BLaER1 (cell line): ENCODE results near the gene ATRNL1.

Experiments
- H3K27ac ChIP-seq: shearing (Covaris generic); formaldehyde crosslinking; 2 replicates; pipeline ENCODE4 v1.8.1; 2022
- H3K27me3 ChIP-seq: shearing (Covaris generic); formaldehyde crosslinking; 2 replicates; pipeline ENCODE4 v1.8.1; 2022
- H3K36me3 ChIP-seq: shearing (Covaris generic); formaldehyde crosslinking; 2 replicates; pipeline ENCODE4 v1.8.1; 2022
- H3K4me1 ChIP-seq: shearing (Covaris generic); formaldehyde crosslinking; 2 replicates; pipeline ENCODE4 v1.8.1; 2022
- H3K4me2 ChIP-seq: shearing (Covaris generic); formaldehyde crosslinking; 2 replicates; pipeline ENCODE4 v1.8.1; 2022
- H3K4me3 ChIP-seq: shearing (Covaris generic); formaldehyde crosslinking; 2 replicates; pipeline ENCODE4 v1.8.1; 2022
- H3K9ac ChIP-seq: shearing (Covaris generic); formaldehyde crosslinking; 2 replicates; pipeline ENCODE4 v1.8.1; 2022
- H3K9me3 ChIP-seq: shearing (Covaris generic); formaldehyde crosslinking; 2 replicates; pipeline ENCODE4 v1.8.1; 2022
- H4K20me1 ChIP-seq: shearing (Covaris generic); formaldehyde crosslinking; 2 replicates; pipeline ENCODE4 v1.8.1; 2022
- Cebpa-rat ChIP-seq: shearing (Covaris generic); IDR thresholded peaks from 2 replicates; pipeline ENCODE4 v1.8.1; 2022

ATRNL1 gene

GRCh38 chr10:115844591-115844990 lies 751.4 kb downstream of the ATRNL1 start:
- Histone ChIP-seq H3K27me3 (no peaks in the 10 kb centered on the region), H3K4me3 (no peak overlapping the region)
- TF ChIP-seq Cebpa-rat = no peak

GRCh38 chr10:115845921-115846320 lies 752.8 kb downstream of the ATRNL1 start:
- no peaks in the 10 kb centered on the region for H3K27me3 ChIP-seq
- H3K4me1 ChIP-seq = no peaks in the 10 kb centered on the region
- no peak overlapping the region for H3K27ac ChIP-seq
- no peak overlapping the region for H3K9ac ChIP-seq
- no peaks in the 10 kb centered on the region for H3K36me3 ChIP-seq
- no peaks in the 10 kb centered on the region for H3K9me3 ChIP-seq
- H3K4me3 ChIP-seq = no peak overlapping the region
- no peak overlapping the region for H3K4me2 ChIP-seq
- TF ChIP-seq Cebpa-rat = no peak
- H4K20me1 ChIP-seq = no peaks in the 10 kb centered on the region

More at GRCh38 chr10:115844591-115844990, 751.4 kb downstream of the ATRNL1 start:
- no peak overlapping the region for H3K9ac ChIP-seq
- H3K36me3 ChIP-seq = no peaks in the 10 kb centered on the region
- H3K9me3 ChIP-seq = no peaks in the 10 kb centered on the region
- no peak overlapping the region for H3K27ac ChIP-seq
- H3K4me2 ChIP-seq = no peak overlapping the region
- H4K20me1 ChIP-seq = no peaks in the 10 kb centered on the region
- H3K4me1 ChIP-seq = no peaks in the 10 kb centered on the region

DNA sequence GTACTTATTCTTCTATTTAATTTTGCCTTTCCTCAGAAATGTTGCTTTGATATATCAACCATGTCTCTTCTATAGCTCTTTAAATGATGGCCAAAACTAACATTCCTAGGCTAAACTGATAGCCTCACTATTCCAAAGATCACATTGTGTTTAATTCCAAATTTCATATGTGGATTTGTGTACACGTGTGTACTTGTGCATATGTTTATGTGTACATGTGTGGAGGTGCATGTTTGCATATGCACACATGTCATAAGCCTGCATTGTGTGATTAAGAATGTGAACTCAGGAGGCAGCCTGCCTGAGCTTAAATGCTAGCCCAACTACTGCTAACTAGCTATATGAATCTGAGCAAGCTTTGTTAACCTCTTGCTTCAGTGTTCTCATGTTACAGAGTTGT lies 753.4 kb downstream of the ATRNL1 start:
- H3K36me3 ChIP-seq = no peaks in the 10 kb centered on the region
- no peaks in the 10 kb centered on the region for H3K4me1 ChIP-seq
- no peak overlapping the region for H3K27ac ChIP-seq
- no peak overlapping the region for H3K4me2 ChIP-seq
- H3K4me3 ChIP-seq = no peak overlapping the region
- no peaks in the 10 kb centered on the region for H3K9me3 ChIP-seq
- H3K27me3 ChIP-seq = no peaks in the 10 kb centered on the region
- H3K9ac ChIP-seq = no peak overlapping the region
- TF ChIP-seq Cebpa-rat = no peak
- no peaks in the 10 kb centered on the region for H4K20me1 ChIP-seq

GRCh38 chr10:115849197-115849596 lies 756.0 kb downstream of the ATRNL1 start:
- no peak for TF ChIP-seq Cebpa-rat
- Histone ChIP-seq H4K20me1 (no peaks in the 10 kb centered on the region), H3K4me3 (no peak overlapping the region), H3K27me3 (no peaks in the 10 kb centered on the region), H3K36me3 (no peaks in the 10 kb centered on the region), H3K9me3 (no peaks in the 10 kb centered on the region), H3K4me2 (no peak overlapping the region), H3K4me1 (no peaks in the 10 kb centered on the region), H3K9ac (no peak overlapping the region), H3K27ac (no peak overlapping the region)

- TF ChIP-seq Cebpa-rat = no peak
- Histone ChIP-seq H3K4me3 (no peak overlapping the region), H3K36me3 (no peaks in the 10 kb centered on the region), H3K9ac (no peak overlapping the region), H3K27ac (no peak overlapping the region), H3K4me1 (no peaks in the 10 kb centered on the region), H3K4me2 (no peak overlapping the region), H3K27me3 (no peaks in the 10 kb centered on the region), H4K20me1 (no peaks in the 10 kb centered on the region), H3K9me3 (no peaks in the 10 kb centered on the region)
Measured at GRCh38 chr10:115850666-115851065, 757.5 kb downstream of the ATRNL1 start.

DNA sequence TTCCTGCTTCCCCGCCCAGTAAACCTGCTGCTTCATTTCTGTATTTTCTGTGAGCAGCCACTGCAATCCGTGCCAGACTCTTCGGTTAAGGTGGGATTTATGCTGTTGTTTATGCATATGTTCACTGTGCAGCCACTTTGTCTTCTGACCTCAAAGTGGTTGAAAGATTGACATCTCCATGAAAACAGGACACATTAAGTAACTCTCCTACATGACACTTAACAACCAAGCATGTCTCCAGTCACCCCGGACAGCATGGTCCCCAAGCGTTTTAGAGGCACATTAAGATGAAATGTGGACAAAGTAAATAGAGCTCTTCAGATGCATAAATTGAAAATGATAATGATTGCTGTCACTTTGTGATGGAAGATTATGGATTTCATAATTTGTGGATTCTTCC lies 758.5 kb downstream of the ATRNL1 start:
- Histone ChIP-seq H3K4me3 (no peak overlapping the region), H3K27ac (no peak overlapping the region), H3K9me3 (no peaks in the 10 kb centered on the region), H4K20me1 (no peaks in the 10 kb centered on the region), H3K4me1 (no peaks in the 10 kb centered on the region), H3K9ac (no peak overlapping the region), H3K27me3 (no peaks in the 10 kb centered on the region), H3K4me2 (no peak overlapping the region), H3K36me3 (no peaks in the 10 kb centered on the region)
- TF ChIP-seq Cebpa-rat = no peak

DNA sequence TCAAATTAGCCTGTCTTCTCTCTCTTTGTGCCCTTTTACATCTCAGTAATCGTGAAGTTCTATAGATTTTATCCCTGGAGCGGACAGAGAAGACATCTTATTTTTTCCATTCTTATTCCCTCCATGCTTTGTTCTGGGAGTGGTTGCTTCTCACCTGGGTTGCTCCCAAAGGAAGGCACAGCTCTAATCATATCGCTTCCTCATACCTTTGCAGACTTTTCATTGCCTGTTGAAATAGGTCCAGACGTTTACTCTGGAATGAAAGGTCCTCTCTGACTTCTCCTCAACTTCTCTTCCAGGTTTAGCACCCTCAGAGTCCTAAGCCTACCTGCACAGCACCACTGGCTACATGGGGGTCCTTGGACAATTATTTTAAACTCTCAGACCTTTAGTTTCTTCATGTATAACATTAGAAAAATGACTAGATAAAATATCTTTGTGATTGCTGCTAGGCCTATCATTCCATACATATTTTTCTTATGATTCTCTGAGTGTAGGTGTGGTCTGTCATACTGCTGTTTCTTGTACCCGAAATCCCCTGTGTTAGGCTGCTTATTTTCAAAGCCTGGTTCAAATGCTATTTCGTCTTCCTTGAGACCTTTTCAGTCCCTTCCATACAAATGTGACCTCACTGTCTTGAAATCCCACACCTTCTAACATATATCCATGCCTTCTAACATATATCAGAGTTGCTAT lies 761.7 kb downstream of the ATRNL1 start:
- TF ChIP-seq Cebpa-rat = no peak
- Histone ChIP-seq H3K4me1 (no peaks in the 10 kb centered on the region), H3K4me3 (no peak overlapping the region), H3K9ac (no peak overlapping the region), H3K27ac (no peak overlapping the region), H3K36me3 (no peaks in the 10 kb centered on the region), H4K20me1 (no peaks in the 10 kb centered on the region), H3K27me3 (no peaks in the 10 kb centered on the region), H3K4me2 (no peak overlapping the region), H3K9me3 (no peaks in the 10 kb centered on the region)

GRCh38 chr10:115856580-115856979 lies 763.4 kb downstream of the ATRNL1 start:
- H3K27me3 ChIP-seq = no peaks in the 10 kb centered on the region
- H3K9me3 ChIP-seq = no peaks in the 10 kb centered on the region
- no peak for TF ChIP-seq Cebpa-rat
- H3K27ac ChIP-seq = no peak overlapping the region
- no peak overlapping the region for H3K4me2 ChIP-seq
- H4K20me1 ChIP-seq = no peaks in the 10 kb centered on the region
- H3K9ac ChIP-seq = no peak overlapping the region
- H3K4me1 ChIP-seq = no peaks in the 10 kb centered on the region
- H3K36me3 ChIP-seq = no peaks in the 10 kb centered on the region
- H3K4me3 ChIP-seq = no peak overlapping the region

DNA sequence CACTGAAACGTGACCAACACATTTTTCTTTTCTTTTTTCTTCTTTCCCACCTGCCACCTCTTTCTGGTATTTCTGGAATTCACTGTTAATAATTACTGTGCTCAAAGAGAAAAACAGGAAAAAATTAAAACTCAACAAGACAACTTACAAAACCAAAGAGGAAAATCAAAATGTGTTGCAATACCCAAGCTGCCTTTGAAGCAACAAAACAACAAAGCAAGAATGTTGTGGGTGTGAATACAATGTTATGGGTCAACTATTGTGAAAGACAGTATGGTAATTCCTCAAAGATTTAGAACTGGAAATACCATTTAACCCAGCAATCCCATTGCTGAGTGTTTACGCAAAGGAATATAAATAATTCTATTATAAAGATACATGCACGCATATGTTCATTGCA lies 764.7 kb downstream of the ATRNL1 start:
- TF ChIP-seq Cebpa-rat = no peak
- Histone ChIP-seq H3K27me3 (no peaks in the 10 kb centered on the region), H3K27ac (no peak overlapping the region), H3K4me3 (no peak overlapping the region), H3K9me3 (no peaks in the 10 kb centered on the region), H3K36me3 (no peaks in the 10 kb centered on the region), H4K20me1 (no peaks in the 10 kb centered on the region), H3K4me2 (no peak overlapping the region), H3K9ac (no peak overlapping the region), H3K4me1 (no peaks in the 10 kb centered on the region)

DNA sequence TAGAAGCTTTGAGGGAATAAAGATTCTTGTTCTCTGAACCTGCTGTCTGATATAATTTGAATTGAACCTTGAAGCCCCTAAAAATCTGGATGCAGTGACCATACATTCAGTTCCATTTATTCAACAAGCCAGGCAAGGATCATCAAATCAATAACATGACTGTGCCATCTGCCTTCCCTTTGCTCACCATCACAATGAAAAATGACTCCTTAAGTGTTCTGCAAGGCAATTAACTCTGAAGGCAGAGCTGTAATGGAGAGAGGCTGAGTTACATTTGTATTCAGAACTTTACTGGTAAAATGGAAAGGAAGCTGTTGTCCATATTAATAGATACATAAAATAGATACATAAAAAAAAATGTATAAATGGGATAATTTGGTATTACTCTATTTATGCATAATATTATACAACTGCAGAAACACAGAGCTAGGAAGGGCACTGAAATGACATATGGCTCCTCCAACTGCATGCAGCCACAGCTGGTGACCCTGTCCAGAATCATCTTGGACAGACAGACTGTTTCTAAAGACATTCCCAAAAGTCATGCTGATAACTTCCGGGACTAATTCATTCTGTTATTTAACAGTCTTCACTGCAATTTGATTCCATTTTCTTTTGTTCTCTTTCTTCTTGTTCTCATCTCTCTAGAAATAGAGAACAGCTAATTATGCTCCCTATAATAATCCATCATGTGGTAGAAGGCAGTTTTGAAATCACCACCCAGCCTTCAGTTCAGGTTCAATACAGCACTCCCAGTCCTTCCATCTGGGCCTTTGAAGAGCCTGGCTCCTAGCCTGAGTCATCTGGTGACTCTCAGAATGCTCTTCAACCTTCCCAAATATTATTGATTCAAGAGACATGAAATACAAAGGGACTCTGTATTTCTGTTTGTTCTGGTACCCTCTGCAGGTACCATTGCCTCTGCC lies 767.3 kb downstream of the ATRNL1 start:
- TF ChIP-seq Cebpa-rat = no peak
- H4K20me1 ChIP-seq = no peaks in the 10 kb centered on the region
- H3K36me3 ChIP-seq = no peaks in the 10 kb centered on the region
- no peaks in the 10 kb centered on the region for H3K4me1 ChIP-seq
- H3K4me2 ChIP-seq = no peak overlapping the region
- no peaks in the 10 kb centered on the region for H3K27me3 ChIP-seq
- H3K27ac ChIP-seq = no peak overlapping the region
- no peaks in the 10 kb centered on the region for H3K9me3 ChIP-seq
- H3K9ac ChIP-seq = no peak overlapping the region
- H3K4me3 ChIP-seq = no peak overlapping the region
